HepG2 (cell line): ENCODE measurements around the gene DHX36. TPM values are rescaled to one million over a fixed set of nuclear protein-coding genes. Genes with fewer than 3 reads are reported as not detected.
A peak's percentile ranks its signal among the peaks of the same experiment; 100 is the strongest.

ENCODE experiments used
- CREB1 ChIP-seq, 2 experiments: fragments of 450-650 bp in 1 of 2; IDR thresholded peaks; 2 replicates each; pipeline ENCODE4 v1.6.1; 2016 to 2017; ENCODE audit warnings: control low read depth in 1 of 2, mild to moderate bottlenecking in 1 of 2, missing compliant biosample characterization in 1 of 2, missing genetic modification characterization in 1 of 2
- DR1 ChIP-seq: sonication (generic); formaldehyde crosslinking; IDR thresholded peaks from 2 replicates; pipeline ENCODE4 v1.8.0; 2021; ENCODE audit warnings: mild to moderate bottlenecking, missing genetic modification reagents, inconsistent platforms
- EED ChIP-seq: sonication (generic); formaldehyde crosslinking; IDR thresholded peaks from 2 replicates; pipeline ENCODE4 v1.5.0; 2020; ENCODE audit warnings: mild to moderate bottlenecking, missing genetic modification reagents
- ISL2 ChIP-seq: sonication (generic); formaldehyde crosslinking; IDR thresholded peaks from 2 replicates; pipeline ENCODE4 v1.5.0; 2020; ENCODE audit warnings: missing genetic modification reagents
- KDM5B ChIP-seq: sonication (generic); formaldehyde crosslinking; IDR thresholded peaks from 2 replicates; pipeline ENCODE4 v1.4.0; 2020; ENCODE audit warnings: missing genetic modification reagents, mild to moderate bottlenecking, borderline replicate concordance
- POLR2AphosphoS5 ChIP-seq: IDR thresholded peaks from 2 replicates; pipeline ENCODE4 v1.6.1; 2012; ENCODE audit warnings: low read depth, low read length
- TCF12 ChIP-seq, 2 experiments: fragments of 450-650 bp in 1 of 2; sonication (generic) in 1 of 2; formaldehyde crosslinking in 1 of 2; IDR thresholded peaks; 2 replicates each; pipeline versions ENCODE4 v1.6.1 to v1.8.0; 2017 to 2022; ENCODE audit warnings: antibody characterized with exemption in 1 of 2, mild to moderate bottlenecking in 1 of 2, missing genetic modification reagents in 1 of 2, moderate library complexity in 1 of 2
- ZEB1 ChIP-seq: IDR thresholded peaks from 2 replicates; pipeline ENCODE4 v1.6.1; 2012; ENCODE audit warnings: mild to moderate bottlenecking, low read depth, inconsistent platforms; ENCODE audit not compliant: insufficient replicate concordance
- ZNF557 ChIP-seq: sonication (generic); formaldehyde crosslinking; IDR thresholded peaks from 2 replicates; pipeline ENCODE4 v1.4.0; 2020; ENCODE audit warnings: missing genetic modification reagents
- ZNF572 ChIP-seq: sonication (generic); formaldehyde crosslinking; IDR thresholded peaks from 2 replicates; pipeline ENCODE4 v1.5.1; 2020; ENCODE audit warnings: mild to moderate bottlenecking, missing genetic modification reagents
- ZNF75D ChIP-seq: sonication (generic); formaldehyde crosslinking; IDR thresholded peaks from 2 replicates; pipeline ENCODE4 v1.8.1; 2023; ENCODE audit warnings: missing genetic modification reagents, mild to moderate bottlenecking, borderline replicate concordance
- polyA plus RNA-seq, 8 experiments: library from polyadenylated mRNA; depleted of rRNA in 3 of 8; stranded (reverse) in 7 of 8; unstranded in 1 of 8; fragments of >200 nt; fragmentation: Illumina TruSeq in 4 of 8; extraction: Trizol in 4 of 8; gene quantifications; 2 replicates each; pipeline versions ENCODE4 v1.2.1 to v1.2.3, GENCODE V29; 2011 to 2016; ENCODE audit warnings: low read depth in 4 of 8, missing spikeins in 1 of 8, mixed read lengths in 1 of 8; ENCODE audit not compliant: insufficient read depth in 1 of 8
- total RNA-seq, 5 experiments: library from RNA; depleted of rRNA; stranded (reverse); fragments of >200 nt; fragmentation: Illumina TruSeq; extraction: Trizol; gene quantifications; 2 replicates each; pipeline ENCODE4 v1.2.3, GENCODE V29; 2016; ENCODE audit warnings: low read depth in 1 of 5
- TF ChIP-seq, protein P1 (sequence below): sonication (generic); formaldehyde crosslinking; IDR thresholded peaks from 2 replicates; pipeline ENCODE4 v1.4.0; 2020; ENCODE audit warnings: mild to moderate bottlenecking, low read depth, missing genetic modification reagents
- TF ChIP-seq, protein P2 (sequence below): sonication (generic); formaldehyde crosslinking; IDR thresholded peaks from 2 replicates; pipeline ENCODE4 v1.4.0; 2020; ENCODE audit warnings: missing genetic modification reagents
- TF ChIP-seq, protein P3 (sequence below): IDR thresholded peaks from 2 replicates; pipeline ENCODE4 v1.6.1; 2016; ENCODE audit warnings: low read depth, missing genetic modification reagents, missing compliant biosample characterization
- TF ChIP-seq, protein P4 (sequence below): sonication (generic); formaldehyde crosslinking; IDR thresholded peaks from 2 replicates; pipeline ENCODE4 v1.5.0; 2020; ENCODE audit warnings: missing genetic modification reagents
- TF ChIP-seq, protein P5 (sequence below): sonication (generic); formaldehyde crosslinking; IDR thresholded peaks from 2 replicates; pipeline ENCODE4 v1.4.0; 2020; ENCODE audit warnings: mild to moderate bottlenecking, missing genetic modification reagents, borderline replicate concordance

The DHX36 gene
- total and polyA plus RNA-seq, 2 of the 13 experiments (the other 11 are each of a cell fraction or from before 2014, with no cell fraction given), result 30.3 to 44.2 TPM

DNA sequence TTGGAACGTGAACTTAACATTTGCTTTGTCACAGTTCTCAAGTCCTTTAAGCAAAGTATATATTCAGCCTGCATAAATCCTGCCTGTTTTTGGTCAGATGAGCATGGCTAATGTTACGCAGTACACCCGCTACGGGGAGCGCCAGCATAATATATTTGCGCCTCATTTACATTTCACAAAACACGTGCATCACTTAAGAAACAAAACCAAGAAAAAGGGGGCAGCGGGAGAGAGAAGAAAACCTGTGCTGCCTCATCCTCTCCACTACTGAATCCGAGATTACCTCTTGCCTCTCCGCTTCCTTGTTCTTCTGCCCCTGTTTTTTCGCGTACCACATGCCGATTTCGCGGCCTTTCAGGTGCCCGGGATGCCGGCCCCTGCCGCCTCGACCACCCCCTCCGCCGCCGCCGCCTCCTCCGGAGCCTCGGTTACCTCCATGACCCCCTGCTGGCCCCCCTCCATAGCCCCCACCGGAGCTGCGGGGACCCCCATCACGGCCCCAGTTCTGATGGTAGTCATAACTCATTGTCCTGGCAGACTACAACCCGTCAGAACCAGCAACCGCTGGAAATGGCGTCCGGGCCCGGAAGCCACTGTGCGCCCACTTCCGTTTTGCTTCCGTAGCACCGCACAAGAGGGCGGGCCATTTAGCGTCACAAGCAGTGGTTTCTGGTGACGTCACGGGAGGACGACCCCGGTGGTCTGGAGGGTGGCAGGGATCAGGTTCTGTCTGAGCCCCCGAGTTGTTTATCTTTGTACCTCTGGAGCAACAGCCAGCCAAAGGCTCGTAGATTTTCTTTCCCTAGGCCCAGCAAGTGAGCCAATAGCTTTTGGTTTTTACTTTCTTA is at the start of gene DHX36 (continued):
- TF ChIP-seq, protein P1, sequence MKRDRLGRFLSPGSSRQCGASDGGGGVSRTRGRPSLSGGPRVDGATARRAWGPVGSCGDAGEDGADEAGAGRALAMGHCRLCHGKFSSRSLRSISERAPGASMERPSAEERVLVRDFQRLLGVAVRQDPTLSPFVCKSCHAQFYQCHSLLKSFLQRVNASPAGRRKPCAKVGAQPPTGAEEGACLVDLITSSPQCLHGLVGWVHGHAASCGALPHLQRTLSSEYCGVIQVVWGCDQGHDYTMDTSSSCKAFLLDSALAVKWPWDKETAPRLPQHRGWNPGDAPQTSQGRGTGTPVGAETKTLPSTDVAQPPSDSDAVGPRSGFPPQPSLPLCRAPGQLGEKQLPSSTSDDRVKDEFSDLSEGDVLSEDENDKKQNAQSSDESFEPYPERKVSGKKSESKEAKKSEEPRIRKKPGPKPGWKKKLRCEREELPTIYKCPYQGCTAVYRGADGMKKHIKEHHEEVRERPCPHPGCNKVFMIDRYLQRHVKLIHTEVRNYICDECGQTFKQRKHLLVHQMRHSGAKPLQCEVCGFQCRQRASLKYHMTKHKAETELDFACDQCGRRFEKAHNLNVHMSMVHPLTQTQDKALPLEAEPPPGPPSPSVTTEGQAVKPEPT (CRISPR knock-in tag), result no peak
- TF ChIP-seq ISL2 (CRISPR knock-in tag), result peak; percentile 19; the same call in 1 of the 2 replicates
- no peak for TF ChIP-seq DR1 (CRISPR knock-in tag)
- no peak for TF ChIP-seq ZNF557
- TF ChIP-seq TCF12 (IDR thresholded peaks at IDR 0.05), result no peak
- no peak for TF ChIP-seq TCF12 (CRISPR knock-in tag; IDR thresholded peaks at IDR 0.05)
- no peak for TF ChIP-seq ZNF572 (CRISPR knock-in tag)
- TF ChIP-seq, protein P2, sequence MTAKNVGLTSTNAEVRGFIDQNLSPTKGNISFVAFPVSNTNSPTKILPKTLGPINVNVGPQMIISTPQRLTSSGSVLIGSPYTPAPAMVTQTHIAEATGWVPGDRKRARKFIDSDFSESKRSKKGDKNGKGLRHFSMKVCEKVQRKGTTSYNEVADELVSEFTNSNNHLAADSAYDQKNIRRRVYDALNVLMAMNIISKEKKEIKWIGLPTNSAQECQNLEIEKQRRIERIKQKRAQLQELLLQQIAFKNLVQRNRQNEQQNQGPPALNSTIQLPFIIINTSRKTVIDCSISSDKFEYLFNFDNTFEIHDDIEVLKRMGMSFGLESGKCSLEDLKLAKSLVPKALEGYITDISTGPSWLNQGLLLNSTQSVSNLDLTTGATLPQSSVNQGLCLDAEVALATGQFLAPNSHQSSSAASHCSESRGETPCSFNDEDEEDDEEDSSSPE, result 0 out of 2 replicates have a peak, but pooled peaks have one; percentile 23
- no peak for TF ChIP-seq ZNF75D (CRISPR knock-in tag)
- TF ChIP-seq, protein P3, sequence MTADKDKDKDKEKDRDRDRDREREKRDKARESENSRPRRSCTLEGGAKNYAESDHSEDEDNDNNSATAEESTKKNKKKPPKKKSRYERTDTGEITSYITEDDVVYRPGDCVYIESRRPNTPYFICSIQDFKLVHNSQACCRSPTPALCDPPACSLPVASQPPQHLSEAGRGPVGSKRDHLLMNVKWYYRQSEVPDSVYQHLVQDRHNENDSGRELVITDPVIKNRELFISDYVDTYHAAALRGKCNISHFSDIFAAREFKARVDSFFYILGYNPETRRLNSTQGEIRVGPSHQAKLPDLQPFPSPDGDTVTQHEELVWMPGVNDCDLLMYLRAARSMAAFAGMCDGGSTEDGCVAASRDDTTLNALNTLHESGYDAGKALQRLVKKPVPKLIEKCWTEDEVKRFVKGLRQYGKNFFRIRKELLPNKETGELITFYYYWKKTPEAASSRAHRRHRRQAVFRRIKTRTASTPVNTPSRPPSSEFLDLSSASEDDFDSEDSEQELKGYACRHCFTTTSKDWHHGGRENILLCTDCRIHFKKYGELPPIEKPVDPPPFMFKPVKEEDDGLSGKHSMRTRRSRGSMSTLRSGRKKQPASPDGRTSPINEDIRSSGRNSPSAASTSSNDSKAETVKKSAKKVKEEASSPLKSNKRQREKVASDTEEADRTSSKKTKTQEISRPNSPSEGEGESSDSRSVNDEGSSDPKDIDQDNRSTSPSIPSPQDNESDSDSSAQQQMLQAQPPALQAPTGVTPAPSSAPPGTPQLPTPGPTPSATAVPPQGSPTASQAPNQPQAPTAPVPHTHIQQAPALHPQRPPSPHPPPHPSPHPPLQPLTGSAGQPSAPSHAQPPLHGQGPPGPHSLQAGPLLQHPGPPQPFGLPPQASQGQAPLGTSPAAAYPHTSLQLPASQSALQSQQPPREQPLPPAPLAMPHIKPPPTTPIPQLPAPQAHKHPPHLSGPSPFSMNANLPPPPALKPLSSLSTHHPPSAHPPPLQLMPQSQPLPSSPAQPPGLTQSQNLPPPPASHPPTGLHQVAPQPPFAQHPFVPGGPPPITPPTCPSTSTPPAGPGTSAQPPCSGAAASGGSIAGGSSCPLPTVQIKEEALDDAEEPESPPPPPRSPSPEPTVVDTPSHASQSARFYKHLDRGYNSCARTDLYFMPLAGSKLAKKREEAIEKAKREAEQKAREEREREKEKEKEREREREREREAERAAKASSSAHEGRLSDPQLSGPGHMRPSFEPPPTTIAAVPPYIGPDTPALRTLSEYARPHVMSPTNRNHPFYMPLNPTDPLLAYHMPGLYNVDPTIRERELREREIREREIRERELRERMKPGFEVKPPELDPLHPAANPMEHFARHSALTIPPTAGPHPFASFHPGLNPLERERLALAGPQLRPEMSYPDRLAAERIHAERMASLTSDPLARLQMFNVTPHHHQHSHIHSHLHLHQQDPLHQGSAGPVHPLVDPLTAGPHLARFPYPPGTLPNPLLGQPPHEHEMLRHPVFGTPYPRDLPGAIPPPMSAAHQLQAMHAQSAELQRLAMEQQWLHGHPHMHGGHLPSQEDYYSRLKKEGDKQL (CRISPR knock-in tag), result no peak
- TF ChIP-seq POLR2AphosphoS5, result peak; percentile 81
- TF ChIP-seq KDM5B (CRISPR knock-in tag), result peak; percentile 93
- TF ChIP-seq ZEB1, result no peak
- TF ChIP-seq, protein P4, sequence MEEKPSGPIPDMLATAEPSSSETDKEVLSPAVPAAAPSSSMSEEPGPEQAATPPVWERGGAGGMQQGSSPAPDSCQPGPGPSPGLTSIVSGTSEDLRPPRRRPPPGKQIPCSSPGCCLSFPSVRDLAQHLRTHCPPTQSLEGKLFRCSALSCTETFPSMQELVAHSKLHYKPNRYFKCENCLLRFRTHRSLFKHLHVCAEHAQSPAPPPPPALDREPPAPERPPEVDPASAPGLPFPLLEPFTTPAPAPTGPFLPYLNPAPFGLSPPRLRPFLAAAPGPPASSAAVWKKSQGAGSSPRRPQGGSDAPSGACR (CRISPR knock-in tag), result peak; percentile 78
- 0 out of 2 replicates have a peak, but pooled peaks have one; percentile 66 for TF ChIP-seq EED (CRISPR knock-in tag)
- TF ChIP-seq CREB1 (IDR thresholded peaks at IDR 0.05), result peak; percentile 100
- TF ChIP-seq CREB1 (CRISPR knock-in tag; IDR thresholded peaks at IDR 0.05), result peak; percentile 98
- TF ChIP-seq, protein P5, sequence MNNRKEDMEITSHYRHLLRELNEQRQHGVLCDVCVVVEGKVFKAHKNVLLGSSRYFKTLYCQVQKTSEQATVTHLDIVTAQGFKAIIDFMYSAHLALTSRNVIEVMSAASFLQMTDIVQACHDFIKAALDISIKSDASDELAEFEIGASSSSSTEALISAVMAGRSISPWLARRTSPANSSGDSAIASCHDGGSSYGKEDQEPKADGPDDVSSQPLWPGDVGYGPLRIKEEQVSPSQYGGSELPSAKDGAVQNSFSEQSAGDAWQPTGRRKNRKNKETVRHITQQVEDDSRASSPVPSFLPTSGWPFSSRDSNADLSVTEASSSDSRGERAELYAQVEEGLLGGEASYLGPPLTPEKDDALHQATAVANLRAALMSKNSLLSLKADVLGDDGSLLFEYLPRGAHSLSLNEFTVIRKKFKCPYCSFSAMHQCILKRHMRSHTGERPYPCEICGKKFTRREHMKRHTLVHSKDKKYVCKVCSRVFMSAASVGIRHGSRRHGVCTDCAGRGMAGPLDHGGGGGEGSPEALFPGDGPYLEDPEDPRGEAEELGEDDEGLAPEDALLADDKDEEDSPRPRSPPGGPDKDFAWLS (CRISPR knock-in tag), result no peak
